Activated naive CD8-positive, alpha-beta T cell treated with anti-CD3 and anti-CD28 coated beads, Interleukin-2, amount 10 ng/mL, durations not matched to agents 7 days and 5 days (primary cell): ENCODE results near the gene ANKRD42. TPM values are rescaled to one million over a fixed set of nuclear protein-coding genes. Genes with fewer than 3 reads are reported as not detected.
"Not testable (repeated sequence)": the region's sequence is repeated elsewhere in the genome, so short reads cannot be mapped to it uniquely, and the experiment has no call there.

Experiments
- ATAC-seq: fragments of 150-1000 bp; cut with Tn5 transposase; one replicate; pipeline ENCODE4 v1.10.0; 2021; ENCODE audit warnings: low read depth, moderate library complexity
- POLR2A ChIA-PET: fragments of 350-600 bp; sonication (Branson Sonifier 250); formaldehyde crosslinking; loops from one replicate; lab custom pipeline; 2021; ENCODE audit warnings: antibody characterized with exemption; lab: Charles Lee
- DNase-seq: peaks from one replicate; pipeline ENCODE4 v3.0.0; 2021
- H3K27ac Mint-ChIP-seq: one replicate; pipeline ENCODE4 v1.8.0; 2022; ENCODE audit warnings: mild to moderate bottlenecking, mixed read lengths
- H3K27me3 Mint-ChIP-seq: one replicate; pipeline ENCODE4 v1.8.0; 2022; ENCODE audit warnings: mild to moderate bottlenecking, moderate library complexity, mixed read lengths
- H3K36me3 Mint-ChIP-seq: one replicate; pipeline ENCODE4 v1.8.0; 2021; ENCODE audit warnings: mild to moderate bottlenecking, mixed read lengths
- H3K4me1 Mint-ChIP-seq: one replicate; pipeline ENCODE4 v1.8.0; 2021; ENCODE audit warnings: mixed read lengths
- H3K4me3 Mint-ChIP-seq: one replicate; pipeline ENCODE4 v1.8.0; 2022; ENCODE audit warnings: mild to moderate bottlenecking, moderate library complexity, mixed read lengths
- H3K9me3 Mint-ChIP-seq: one replicate; pipeline ENCODE4 v1.8.0; 2021; ENCODE audit warnings: mixed read lengths
- total RNA-seq, 2 experiments: library from RNA; stranded (reverse); gene quantifications; one replicate each; pipeline ENCODE4 v1.2.3, GENCODE V29; 2021

The ANKRD42 gene
- total RNA-seq, 2 experiments from 2014 or later: 6.2 to 7.4 TPM

- DNase-seq (no peak), ATAC-seq (no peak)
- H3K4me3 Mint-ChIP-seq: no peak overlapping the region
- POLR2A ChIA-PET: interaction anchor here (1.0 to 1.1 kb wide), 2 partner anchors 31 to 287 kb away, joined by 3 to 4 read pairs; partner anchors contain the start of genes DDIAS, PCF11 and PRCP
- H3K27ac Mint-ChIP-seq: no peak overlapping the region
- peaks cover 28% of the 10 kb centered on the region for H3K36me3 Mint-ChIP-seq
- H3K4me1 Mint-ChIP-seq: peaks cover 13% of the 10 kb centered on the region
- no peaks in the 10 kb centered on the region for H3K27me3 Mint-ChIP-seq
- H3K9me3 Mint-ChIP-seq: no peaks in the 10 kb centered on the region
Measured at GRCh38 chr11:83187465-83187864, 6.0 kb upstream of the ANKRD42 start.

- no peak for ATAC-seq
- H3K36me3 Mint-ChIP-seq: peaks cover 16% of the 10 kb centered on the region
- no peak overlapping the region for H3K27ac Mint-ChIP-seq
- peak overlapping the region; percentile 19 for H3K4me3 Mint-ChIP-seq
- no peaks in the 10 kb centered on the region for H3K9me3 Mint-ChIP-seq
- POLR2A ChIA-PET: no interaction called here
- H3K27me3 Mint-ChIP-seq: no peaks in the 10 kb centered on the region
- no peak for DNase-seq
- H3K4me1 Mint-ChIP-seq: peaks cover 27% of the 10 kb centered on the region
Measured at GRCh38 chr11:83191491-83191890, 2.0 kb upstream of the ANKRD42 start.

GRCh38 chr11:83191986-83192385 is 1.5 kb upstream of the ANKRD42 start:
- ATAC-seq (no peak), DNase-seq (no peak)
- Mint-ChIP-seq H3K36me3 (peaks cover 13% of the 10 kb centered on the region), H3K9me3 (no peaks in the 10 kb centered on the region), H3K4me1 (peaks cover 29% of the 10 kb centered on the region), H3K27me3 (no peaks in the 10 kb centered on the region), H3K4me3 (peak overlapping the region; percentile 94), H3K27ac (peak overlapping the region; percentile 94)
- POLR2A ChIA-PET: no interaction called here

- peak overlapping the region; percentile 94 for H3K4me3 Mint-ChIP-seq
- DNase-seq (no peak), ATAC-seq (no peak)
- H3K36me3 Mint-ChIP-seq: peaks cover 7% of the 10 kb centered on the region
- POLR2A ChIA-PET: interaction anchor here (0.7 to 2.8 kb wide), 4 partner anchors 36 to 291 kb away, joined by 3 to 26 read pairs (median 10); partner anchors contain the start of genes CCDC90B, DDIAS and PCF11
- H3K27me3 Mint-ChIP-seq: no peaks in the 10 kb centered on the region
- peak overlapping the region; percentile 94 for H3K27ac Mint-ChIP-seq
- H3K4me1 Mint-ChIP-seq: peaks cover 30% of the 10 kb centered on the region
- H3K9me3 Mint-ChIP-seq: no peaks in the 10 kb centered on the region
Measured at GRCh38 chr11:83192606-83193245, 786 bp upstream of the ANKRD42 start.

GRCh38 chr11:83194281-83195142 is 1.0 kb downstream of the ANKRD42 start:
- DNase-seq (peak; percentile 74), ATAC-seq (peak; percentile 69)
- peaks cover 30% of the 10 kb centered on the region for H3K4me1 Mint-ChIP-seq
- no peaks in the 10 kb centered on the region for H3K27me3 Mint-ChIP-seq
- no peaks in the 10 kb centered on the region for H3K9me3 Mint-ChIP-seq
- peaks cover 9% of the 10 kb centered on the region for H3K36me3 Mint-ChIP-seq
- H3K4me3 Mint-ChIP-seq: peak overlapping the region; percentile 94
- POLR2A ChIA-PET: interaction anchor here (1.7 to 2.8 kb wide), 4 partner anchors 38 to 295 kb away, joined by 6 to 26 read pairs (median 10); partner anchors contain the start of genes CCDC90B, DDIAS, PCF11 and PRCP
- peak overlapping the region; percentile 94 for H3K27ac Mint-ChIP-seq

- peaks cover 9% of the 10 kb centered on the region for H3K36me3 Mint-ChIP-seq
Measured at GRCh38 chr11:83195143-83195466, 1.6 kb downstream of the ANKRD42 start.

GRCh38 chr11:83195649-83196048 is 2.1 kb downstream of the ANKRD42 start:
- Mint-ChIP-seq H3K27ac (no peak overlapping the region), H3K4me3 (peak overlapping the region; percentile 94), H3K4me1 (peaks cover 30% of the 10 kb centered on the region)

More at GRCh38 chr11:83195143-83195466, 1.6 kb downstream of the ANKRD42 start:
- H3K4me1 Mint-ChIP-seq: peaks cover 30% of the 10 kb centered on the region
- POLR2A ChIA-PET: interaction anchor here (2.7 to 2.8 kb wide), 2 partner anchors 38 to 293 kb away, joined by 14 to 26 read pairs; partner anchors contain the start of genes DDIAS and PCF11
- ATAC-seq (no peak), DNase-seq (no peak)
- peak overlapping the region; percentile 94 for H3K4me3 Mint-ChIP-seq
- peak overlapping the region; percentile 94 for H3K27ac Mint-ChIP-seq
- no peaks in the 10 kb centered on the region for H3K27me3 Mint-ChIP-seq
- H3K9me3 Mint-ChIP-seq: no peaks in the 10 kb centered on the region

GRCh38 chr11:83200035-83200434 is 6.5 kb downstream of the ANKRD42 start:
- H3K36me3 Mint-ChIP-seq: peaks cover 4% of the 10 kb centered on the region
- H3K4me1 Mint-ChIP-seq: peaks cover 11% of the 10 kb centered on the region
- ATAC-seq (no peak), DNase-seq (no peak)
- POLR2A ChIA-PET: no interaction called here
- H3K4me3 Mint-ChIP-seq: no peak overlapping the region
- no peak overlapping the region for H3K27ac Mint-ChIP-seq
- H3K9me3 Mint-ChIP-seq: no peaks in the 10 kb centered on the region
- no peaks in the 10 kb centered on the region for H3K27me3 Mint-ChIP-seq

More at GRCh38 chr11:83195649-83196048, 2.1 kb downstream of the ANKRD42 start:
- Mint-ChIP-seq H3K36me3 (peaks cover 11% of the 10 kb centered on the region), H3K9me3 (no peaks in the 10 kb centered on the region), H3K27me3 (no peaks in the 10 kb centered on the region)
- ATAC-seq (no peak), DNase-seq (no peak)
- POLR2A ChIA-PET: no interaction called here

GRCh38 chr11:83205608-83206185 is 12.2 kb downstream of the ANKRD42 start:
- Mint-ChIP-seq H3K27me3 (no peaks in the 10 kb centered on the region), H3K4me1 (peaks cover 2% of the 10 kb centered on the region), H3K4me3 (no peak overlapping the region), H3K36me3 (no peaks in the 10 kb centered on the region), H3K27ac (no peak overlapping the region), H3K9me3 (no peaks in the 10 kb centered on the region)
- POLR2A ChIA-PET: no interaction called here
- DNase-seq: no peak
- no peak for ATAC-seq

- Mint-ChIP-seq H3K27ac (no peak overlapping the region), H3K4me1 (peaks cover 2% of the 10 kb centered on the region), H3K4me3 (no peak overlapping the region), H3K36me3 (no peaks in the 10 kb centered on the region), H3K9me3 (no peaks in the 10 kb centered on the region), H3K27me3 (no peaks in the 10 kb centered on the region)
- DNase-seq (no peak), ATAC-seq (no peak)
- POLR2A ChIA-PET: interaction anchor here (0.6 kb wide), 1 partner anchor 305 kb away, joined by 3 read pairs; the partner anchor contains the start of gene DDIAS
Measured at GRCh38 chr11:83206221-83206620, 12.7 kb downstream of the ANKRD42 start.

GRCh38 chr11:83206771-83207382 is 13.4 kb downstream of the ANKRD42 start:
- not testable (repeated sequence) for H3K36me3 Mint-ChIP-seq, DNase-seq, H3K4me1 Mint-ChIP-seq, H3K27ac Mint-ChIP-seq, H3K27me3 Mint-ChIP-seq, ATAC-seq, H3K9me3 Mint-ChIP-seq, H3K4me3 Mint-ChIP-seq
- POLR2A ChIA-PET: interaction anchor here (0.6 kb wide), 1 partner anchor 306 kb away, joined by 3 read pairs; the partner anchor contains the start of gene DDIAS

- POLR2A ChIA-PET: no interaction called here
- Mint-ChIP-seq H3K4me3 (no peak overlapping the region), H3K36me3 (peaks cover 2% of the 10 kb centered on the region), H3K4me1 (no peaks in the 10 kb centered on the region), H3K27ac (no peak overlapping the region), H3K27me3 (no peaks in the 10 kb centered on the region), H3K9me3 (no peaks in the 10 kb centered on the region)
- ATAC-seq: no peak
- no peak for DNase-seq
Measured at GRCh38 chr11:83219095-83219494, 25.6 kb downstream of the ANKRD42 start.

- H3K4me3 Mint-ChIP-seq: no peak overlapping the region
- H3K36me3 Mint-ChIP-seq: peaks cover 2% of the 10 kb centered on the region
- H3K9me3 Mint-ChIP-seq: no peaks in the 10 kb centered on the region
- POLR2A ChIA-PET: no interaction called here
- DNase-seq (no peak), ATAC-seq (no peak)
- no peaks in the 10 kb centered on the region for H3K4me1 Mint-ChIP-seq
- no peaks in the 10 kb centered on the region for H3K27me3 Mint-ChIP-seq
- H3K27ac Mint-ChIP-seq: no peak overlapping the region
Measured at GRCh38 chr11:83220260-83220659, 26.7 kb downstream of the ANKRD42 start.
